HG03354 (cell line): Measurements from ENCODE around the gene TIGD6.
"Not testable (repeated sequence)": the region's sequence is repeated elsewhere in the genome, so short reads cannot be mapped to it uniquely, and the experiment has no call there.

Experiments used
- ATAC-seq: cut with Tn5 transposase; IDR thresholded peaks from one replicate; pipeline ENCODE4 v1.9.1; 2021; ENCODE audit warnings: mild to moderate bottlenecking; ENCODE audit not compliant: unreplicated experiment, poor library complexity, severe bottlenecking

Gene TIGD6

DNA sequence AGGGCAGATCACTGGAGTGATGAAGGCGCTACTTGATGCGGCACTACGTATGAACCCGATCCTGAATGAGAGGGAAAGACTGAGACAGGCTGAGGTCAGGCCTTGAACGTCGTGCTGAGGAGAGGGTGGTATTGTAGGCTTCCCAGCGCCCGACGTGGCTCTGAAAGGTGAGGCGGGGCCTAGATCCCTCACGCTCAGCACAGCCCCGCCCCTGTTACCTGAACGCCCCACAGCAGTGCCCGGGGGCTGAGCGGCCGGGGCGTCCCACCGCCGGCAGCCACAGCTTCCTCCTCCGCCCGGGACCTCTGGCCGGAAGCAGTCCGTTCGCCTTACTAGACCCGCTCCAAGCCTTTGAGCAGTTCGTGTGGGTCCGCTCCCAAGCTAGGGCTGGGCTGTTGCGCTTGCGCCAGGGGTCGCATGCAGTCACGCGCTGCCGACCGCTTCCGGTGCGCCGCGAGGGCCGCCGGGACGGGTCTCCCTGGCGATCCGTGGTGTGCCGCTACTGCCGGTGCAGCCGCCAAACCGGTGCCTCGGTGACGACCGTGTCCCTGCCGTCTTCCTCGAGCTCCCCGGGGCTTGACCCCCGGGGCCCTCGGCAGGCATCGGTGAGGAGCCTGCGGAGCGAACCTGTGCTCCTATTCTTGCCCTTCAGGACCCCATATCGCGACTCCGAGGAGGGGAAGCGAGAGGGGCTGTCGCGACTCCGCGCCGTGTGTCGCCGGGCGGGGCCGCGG is at the start of gene TIGD6, which contains the start of gene HMGXB3:
Gene TIGD6, minus strand, starts transcription at position 399 of the 734 bp plus-strand sequence. CDS start 4,306 bp downstream, outside the sequence.
Gene HMGXB3, plus strand, starts transcription at position 484 of the 734 bp plus-strand sequence. CDS start 4,114 bp downstream, outside the sequence.
- peak; percentile 90 for ATAC-seq

DNA sequence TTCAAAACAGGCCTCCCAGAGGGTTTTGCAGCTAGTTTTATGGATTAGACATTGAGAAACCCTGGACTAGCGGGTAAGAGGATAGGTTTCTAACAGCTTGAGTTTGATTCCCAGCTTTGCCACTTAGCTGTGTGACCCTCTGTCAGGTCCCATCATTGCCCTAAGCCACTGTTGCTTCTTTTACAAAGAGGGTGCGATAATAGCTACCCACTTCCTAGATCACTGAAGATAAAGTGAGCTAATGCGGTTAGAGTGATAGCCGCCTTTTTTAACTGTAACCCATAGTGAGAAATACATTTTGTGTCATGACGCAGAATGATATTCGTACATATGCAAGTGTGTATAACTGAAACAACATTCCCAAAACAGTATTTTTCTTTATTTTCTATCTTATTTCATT is 45.6 kb upstream of the TIGD6 start:
- ATAC-seq: no peak

DNA sequence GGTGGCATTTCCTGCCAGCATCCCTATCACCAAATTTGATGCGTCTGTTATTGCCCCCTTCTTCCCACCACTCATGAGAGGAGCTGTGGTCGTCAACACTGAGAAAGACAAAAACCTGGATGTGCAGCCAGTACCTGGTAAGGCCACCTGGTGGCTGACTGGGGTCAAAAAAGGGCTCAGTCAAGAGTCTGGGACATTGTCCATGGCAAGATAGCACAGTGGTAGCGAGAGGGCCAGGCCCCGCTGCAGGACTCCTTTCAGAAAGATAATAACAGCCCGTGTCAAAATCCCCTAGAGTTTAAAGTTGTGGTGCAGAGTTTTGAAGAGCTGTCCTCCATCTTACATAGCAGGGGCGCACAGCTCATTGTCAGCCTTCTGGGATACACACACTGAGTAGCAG is 45.1 kb upstream of the TIGD6 start:
- no peak for ATAC-seq

DNA sequence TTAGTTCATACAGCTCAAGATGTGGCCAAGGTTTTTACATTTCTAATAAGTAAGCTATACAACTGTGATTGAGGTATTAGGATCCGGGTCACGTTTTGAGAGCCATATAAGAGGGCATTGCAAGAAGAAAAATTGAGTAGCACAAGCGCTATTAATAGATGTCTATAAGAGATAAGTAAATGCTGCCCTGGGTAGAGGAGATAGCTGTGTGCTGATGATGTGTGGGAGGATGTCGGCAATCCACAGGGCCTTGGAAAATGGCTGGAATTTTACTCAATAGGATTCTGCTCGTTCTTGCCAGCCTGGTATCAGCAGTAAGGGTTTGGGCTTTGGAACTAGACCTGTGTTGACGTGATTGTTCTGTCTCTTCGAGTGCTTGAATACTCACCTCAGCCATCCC is 44.3 kb upstream of the TIGD6 start:
- ATAC-seq: no peak

DNA sequence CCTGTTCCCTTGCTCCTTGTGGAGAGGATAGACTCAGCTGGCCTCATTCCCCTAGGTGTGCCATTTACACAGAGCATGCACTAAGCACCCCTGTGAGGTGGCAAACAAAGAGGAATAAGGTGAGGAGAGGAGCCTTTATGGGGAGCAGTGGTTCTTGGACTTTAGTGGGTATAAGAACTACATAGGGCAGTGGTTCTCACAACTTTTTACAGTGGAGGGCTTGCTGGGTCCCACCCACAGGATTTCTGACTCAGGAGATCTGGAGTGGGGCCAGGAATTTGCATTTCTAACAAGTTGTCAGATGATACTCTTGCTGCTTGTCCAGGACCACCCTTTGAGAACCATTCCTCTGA is 43.9 kb upstream of the TIGD6 start:
- no peak for ATAC-seq

DNA sequence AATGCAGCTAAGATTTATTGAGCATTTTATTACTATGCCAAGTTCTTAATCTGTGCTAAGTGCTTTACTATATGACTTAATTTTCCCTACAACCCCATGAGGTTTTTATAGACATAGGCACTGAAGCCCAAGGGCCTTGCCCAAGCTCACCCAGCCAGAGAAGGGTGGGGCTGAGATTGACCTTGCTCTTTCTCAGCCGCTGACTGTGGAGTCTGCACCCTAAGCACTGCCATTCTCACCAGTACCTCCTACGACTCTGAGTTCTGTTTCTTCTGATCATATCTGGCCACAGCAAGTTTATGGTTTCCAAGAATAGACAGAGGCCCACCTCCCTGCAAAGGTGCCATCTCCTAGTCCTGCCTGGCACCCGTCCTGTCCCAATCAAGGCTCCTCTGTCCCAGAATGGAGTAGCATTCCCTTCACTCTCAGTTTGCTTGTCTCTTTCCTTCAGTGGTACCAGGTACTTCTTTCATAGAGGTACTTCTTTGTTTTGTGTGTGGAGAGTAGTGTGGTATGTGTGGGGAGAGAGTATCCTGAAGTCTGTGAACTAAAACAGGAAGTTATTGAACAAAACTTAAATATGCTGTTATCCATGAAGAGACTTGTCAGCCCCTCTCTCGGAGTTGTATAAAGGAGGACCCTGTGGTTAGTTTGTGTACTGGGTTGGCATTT is 43.3 kb upstream of the TIGD6 start:
- ATAC-seq: no peak

DNA sequence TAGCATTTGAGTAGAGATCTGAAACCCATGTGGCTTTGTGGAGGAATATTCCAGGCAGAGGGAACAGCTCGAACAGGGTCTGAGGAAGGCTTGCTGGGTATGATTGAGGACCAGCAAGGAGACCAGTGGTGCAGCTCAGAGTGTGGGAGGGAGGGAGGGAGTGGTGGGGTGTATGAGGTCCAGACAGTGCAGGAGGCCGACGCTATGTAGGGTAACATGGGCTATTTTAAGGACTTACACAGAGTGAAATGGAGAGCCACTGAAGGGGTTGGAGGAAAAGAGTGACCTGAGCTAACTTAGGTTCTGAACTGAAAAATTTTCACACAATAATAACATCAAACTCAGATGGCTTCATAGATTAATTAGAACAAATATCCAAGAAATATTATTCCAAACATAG is 42.0 kb upstream of the TIGD6 start:
- ATAC-seq: no peak

DNA sequence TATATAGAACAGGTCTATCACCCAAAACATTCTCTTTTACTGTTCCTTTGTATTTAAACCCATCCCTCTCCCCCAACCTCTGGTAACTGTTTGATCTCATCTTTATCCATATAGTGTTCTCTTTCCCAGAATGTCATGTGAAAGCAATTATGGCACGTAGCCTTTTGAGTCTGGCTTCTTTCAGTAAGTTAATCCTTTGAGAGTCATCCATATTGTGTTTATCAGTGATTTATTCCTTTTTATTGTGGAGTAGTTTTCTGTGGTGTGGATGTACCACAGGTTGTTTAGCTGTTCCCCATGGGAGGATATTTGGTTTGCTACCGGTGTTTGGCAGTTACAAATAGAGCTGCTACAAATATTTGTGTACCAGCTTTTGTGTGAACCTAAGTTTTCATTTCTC is 38.1 kb upstream of the TIGD6 start:
- no peak for ATAC-seq

DNA sequence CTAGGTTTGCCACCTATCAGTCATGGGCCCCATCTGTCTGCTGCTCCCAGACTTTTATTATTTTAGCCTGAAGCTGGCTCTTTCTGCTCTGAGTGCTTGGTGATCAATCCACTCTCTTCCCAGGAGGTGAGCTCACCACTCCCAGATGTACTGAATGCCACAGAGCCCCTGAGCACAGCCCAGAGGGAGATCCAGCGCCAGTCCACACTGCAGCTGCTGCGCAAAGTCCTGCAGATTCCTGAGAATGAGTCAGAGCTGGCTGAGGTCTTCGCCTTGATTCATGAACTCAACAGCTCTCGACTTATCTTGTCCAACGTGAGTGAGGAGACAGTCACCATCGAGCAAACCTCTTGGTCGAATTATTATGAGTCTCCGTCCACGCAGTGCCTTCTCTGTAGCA is 36.1 kb upstream of the TIGD6 start:
- no peak for ATAC-seq

DNA sequence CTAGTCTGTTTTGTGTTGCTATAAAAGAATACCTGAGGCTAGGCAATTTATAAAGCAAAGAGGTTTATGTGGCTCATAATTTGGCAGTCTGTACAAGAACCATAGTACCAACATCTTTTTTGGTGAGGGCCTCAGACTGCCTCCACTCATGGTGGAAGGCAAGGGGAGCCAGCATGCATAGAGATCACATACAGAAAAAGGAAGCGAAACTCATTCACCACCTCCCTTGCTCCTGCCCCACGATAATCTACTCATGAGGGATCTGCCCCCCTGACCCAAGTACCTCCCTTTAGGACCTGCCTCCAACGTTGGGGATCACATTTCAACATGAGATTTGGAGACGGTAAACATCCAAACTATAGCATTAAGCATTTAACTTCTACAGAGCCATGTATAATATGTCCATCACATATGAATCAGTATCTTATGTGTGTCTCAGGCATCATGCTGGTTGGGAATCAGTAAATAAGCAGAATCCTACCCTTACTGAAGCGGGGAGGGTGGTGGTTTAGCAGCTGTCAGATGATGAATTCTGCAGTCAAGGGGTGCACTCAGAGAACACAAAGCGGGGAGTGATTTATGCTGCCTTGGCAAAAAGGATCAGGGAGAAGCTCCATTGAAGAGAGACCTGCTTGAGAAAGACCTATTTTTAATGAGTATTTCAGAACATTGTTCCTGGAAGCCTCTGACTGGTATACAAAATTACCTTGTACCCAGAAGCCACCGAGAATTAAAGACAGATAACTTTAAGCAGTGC is 34.9 kb upstream of the TIGD6 start:
- ATAC-seq: peak; percentile 91

DNA sequence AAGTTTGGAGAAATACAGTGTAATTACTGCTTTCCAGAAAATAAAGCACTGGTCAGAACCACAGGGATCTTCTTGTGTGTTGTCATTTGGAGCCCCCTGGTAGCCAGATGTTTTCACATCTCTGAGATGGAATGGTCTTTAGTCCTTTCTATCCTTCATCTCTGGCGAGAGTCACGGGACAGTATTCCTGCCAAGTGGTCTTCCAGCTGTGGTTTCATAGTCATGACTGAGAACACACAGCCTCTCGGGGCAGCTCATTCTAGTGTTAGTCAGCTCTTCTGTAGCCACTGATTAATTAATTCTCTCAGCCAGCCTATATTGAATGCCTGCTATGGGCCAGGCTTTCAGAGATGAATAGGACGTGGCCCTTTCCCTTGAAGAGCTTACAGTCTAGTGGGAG is 34.2 kb upstream of the TIGD6 start:
- no peak for ATAC-seq

DNA sequence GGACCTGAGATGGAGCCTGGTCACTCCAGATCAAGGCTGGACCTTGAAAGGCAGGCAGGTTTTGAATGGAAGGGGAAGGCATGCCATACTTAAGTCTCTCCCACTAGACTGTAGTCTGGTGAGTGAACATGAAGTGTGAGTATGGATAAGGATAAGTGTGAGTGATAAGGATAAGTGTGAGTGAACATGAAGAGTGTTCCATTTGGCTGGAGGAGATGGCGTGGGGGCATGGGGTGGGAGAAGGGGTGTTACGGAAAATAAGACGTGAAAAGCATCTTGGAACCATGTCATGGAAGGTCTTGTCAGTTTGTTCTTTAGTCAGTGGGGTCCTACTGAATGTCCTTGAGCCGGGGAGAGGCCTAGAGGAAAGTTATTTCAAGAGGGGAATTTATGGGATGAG is 32.9 kb upstream of the TIGD6 start:
- ATAC-seq: no peak

DNA sequence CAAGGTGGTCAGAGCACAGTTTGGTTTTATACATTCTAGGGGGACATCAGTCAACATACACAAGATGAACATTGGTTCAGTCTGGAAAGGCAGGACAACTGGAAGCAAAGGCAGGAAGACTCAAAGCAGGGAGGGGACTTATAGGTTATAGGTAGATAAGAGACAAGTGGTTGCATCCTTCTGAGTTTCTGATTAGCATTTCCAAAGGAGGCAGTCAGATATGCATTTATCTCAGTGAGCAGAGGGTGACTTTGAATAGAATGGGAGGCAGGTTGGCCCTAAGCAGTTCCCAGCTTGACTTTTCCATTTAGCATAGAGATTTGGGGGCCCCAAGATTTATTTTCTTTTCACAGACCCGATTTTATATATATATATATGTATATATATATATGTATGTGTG is 27.6 kb upstream of the TIGD6 start:
- ATAC-seq: not testable (repeated sequence)

DNA sequence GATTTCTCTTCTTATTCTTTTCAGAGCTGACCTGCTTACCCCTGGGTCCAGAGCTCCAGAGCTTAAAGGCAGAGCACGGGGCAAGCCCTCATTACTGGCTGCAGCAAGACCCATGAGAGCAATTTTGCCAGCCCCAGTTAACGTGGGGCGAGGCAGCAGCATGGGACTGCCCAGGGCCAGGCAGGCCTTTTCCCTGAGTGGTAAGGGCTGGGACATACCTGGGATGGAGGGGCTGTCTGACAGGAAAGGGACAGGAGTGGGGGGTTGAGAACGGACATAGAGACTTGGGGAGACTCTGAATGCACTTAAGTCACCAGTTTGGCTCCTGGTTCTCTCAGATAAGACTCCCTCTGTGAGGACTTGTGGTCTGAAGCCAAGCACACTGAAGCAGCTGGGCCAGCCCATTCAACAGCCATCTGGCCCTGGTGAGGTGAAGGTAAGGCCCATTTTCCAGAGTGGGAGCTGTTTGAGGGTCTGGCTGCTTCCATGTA is 26.3 kb upstream of the TIGD6 start:
- no peak for ATAC-seq

DNA sequence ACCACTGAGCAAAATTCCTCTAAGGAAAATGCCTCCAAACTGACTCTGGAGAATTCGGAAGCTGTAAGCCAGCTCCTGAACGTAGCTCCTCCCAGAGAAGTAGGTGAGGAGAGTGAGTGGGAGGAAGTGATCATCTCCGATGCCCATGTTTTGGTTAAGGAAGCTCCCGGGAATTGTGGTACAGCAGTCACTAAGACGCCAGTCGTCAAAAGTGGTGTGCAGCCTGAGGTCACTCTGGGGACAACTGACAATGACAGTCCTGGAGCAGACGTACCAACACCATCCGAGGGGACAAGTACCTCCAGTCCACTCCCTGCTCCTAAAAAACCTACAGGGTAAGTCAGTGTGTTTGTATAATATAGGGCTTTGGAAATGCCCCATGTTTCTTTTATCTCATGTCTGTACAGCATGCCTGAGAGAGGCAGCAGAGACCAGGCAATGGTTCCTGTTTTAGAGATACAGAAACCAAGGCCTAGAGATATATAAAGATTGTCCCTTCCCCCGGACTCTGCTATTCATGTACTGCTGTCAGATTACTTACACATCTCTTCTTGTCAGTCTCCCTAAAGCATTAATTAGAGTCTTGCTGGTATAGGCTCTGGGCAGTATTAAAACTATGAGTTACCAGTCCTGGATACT is 24.0 kb upstream of the TIGD6 start:
- ATAC-seq: no peak

DNA sequence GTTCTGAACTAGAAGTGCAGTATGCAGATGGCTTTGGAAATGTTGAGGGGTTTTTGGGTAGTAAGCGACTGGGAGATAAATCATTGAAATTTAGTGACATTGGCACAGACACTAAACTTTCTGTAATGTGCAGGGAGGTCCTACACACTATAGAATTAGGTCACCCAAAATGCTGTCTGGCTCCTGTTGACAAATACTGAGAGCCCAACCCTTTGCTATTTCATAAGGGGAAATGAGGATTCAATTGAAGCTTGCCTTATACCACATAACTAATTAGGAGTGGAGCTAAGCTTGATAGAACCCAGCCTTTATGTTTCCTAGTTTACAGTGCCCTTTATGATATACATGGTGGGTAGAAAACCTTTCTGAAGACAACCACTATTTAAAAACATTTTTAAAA is 22.7 kb upstream of the TIGD6 start:
- no peak for ATAC-seq

DNA sequence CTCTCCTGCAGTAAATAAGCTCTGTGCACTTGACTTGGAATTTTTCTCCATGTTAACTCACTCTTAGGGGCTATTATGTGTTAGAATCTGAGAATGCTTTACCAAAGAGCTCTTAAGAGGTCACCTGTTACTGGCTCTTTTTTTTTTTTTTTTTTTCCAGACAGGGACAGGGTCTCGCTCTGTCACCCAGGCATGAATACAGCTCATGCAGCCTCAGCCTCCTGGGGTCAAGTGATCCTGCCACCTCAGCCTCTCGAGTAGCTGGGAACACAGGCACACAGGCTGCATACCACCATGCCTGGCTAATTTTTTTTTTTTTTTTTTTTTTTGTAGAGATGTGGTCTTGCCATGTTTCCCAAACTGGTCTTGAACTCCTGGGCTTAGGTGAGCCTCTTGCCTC is 22.2 kb upstream of the TIGD6 start:
- ATAC-seq: no peak

DNA sequence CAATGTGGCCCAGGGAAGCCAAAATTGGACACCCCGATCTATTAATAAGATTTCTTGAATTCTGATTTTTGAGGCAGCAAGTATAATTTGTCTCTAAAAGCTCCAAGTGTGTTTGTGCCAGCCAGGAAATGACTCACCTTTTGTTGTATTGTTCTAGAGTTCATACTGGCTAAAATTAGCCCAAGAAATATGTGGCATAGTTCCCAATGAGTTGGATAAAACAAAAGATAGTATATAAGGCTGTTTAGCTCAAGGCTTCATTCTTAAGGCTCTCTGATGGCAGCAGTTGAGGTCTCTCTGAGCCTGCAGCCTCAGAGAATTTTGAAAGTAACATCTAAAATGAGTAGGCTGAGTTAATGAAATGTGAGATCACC is 21.7 kb upstream of the TIGD6 start:
- ATAC-seq: no peak

DNA sequence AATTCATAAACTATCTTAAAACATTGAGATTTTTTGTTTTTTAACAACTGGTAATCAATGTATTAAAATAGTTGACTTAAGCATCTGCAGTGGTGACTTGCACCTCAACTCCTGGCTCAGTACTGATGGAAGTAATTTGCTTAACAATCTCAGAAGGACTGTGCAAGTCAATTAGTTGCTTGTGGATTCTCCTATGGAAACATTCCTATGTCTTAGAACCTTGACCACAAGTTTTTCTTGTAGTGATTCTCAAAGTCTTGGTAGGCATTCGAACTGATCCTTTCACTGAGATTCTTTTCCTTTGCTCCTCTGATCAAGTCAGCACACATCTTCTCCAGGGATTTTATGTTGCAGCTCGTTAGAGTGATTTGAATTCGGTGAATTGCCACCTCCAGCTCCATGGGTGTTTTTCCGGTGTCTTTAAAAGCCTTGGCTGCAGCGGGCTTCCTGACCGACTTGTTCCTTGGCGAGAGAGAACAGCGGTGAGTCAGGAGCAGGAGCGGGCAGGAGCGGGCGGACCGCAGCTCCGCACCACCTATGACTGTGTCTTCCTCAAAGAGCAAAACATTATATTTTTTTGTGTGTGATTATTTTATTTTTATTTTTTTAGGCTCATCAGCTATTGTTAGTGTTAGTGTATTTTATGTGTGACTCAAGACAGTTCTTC is 21.2 kb upstream of the TIGD6 start:
- ATAC-seq: no peak

DNA sequence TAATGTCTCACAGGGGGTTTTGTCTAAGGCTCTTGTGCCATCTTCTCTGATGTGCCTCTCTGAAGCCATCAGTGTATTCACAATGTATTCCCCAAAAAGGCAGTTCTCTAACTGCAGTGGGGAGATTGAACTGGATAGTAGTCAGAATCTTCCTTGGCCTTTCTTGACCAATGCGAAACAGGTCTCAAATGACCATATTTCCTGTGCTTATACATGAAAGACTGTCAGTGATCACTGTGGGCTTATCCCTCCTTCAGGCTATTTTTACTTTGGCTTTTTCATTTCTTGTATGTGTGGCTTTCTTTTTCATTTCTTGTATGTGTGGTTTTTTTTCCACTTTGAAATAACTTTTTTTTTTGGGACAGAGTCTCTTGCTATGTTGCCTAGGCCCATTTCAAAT is 19.8 kb upstream of the TIGD6 start:
- no peak for ATAC-seq
